A673 (cell line): ENCODE data around the gene ACAP1. TPM values are rescaled to one million over a fixed set of nuclear protein-coding genes. Genes with fewer than 3 reads are reported as not detected.

ENCODE experiments used
- BruUV-seq: library from RNA; stranded (reverse); fragments of 400-500 nt; replicated peaks from 2 replicates; lab custom pipeline; 2021; lab: Mats Ljungman, UMichigan
- CTCF ChIA-PET: fragments of 300-600 bp; sonication (Branson Sonifier 250); formaldehyde crosslinking; loops from one replicate; lab custom pipeline; 2022; ENCODE audit warnings: antibody characterized with exemption; lab: Charles Lee
- POLR2A ChIA-PET: fragments of 300-600 bp; sonication (Branson Sonifier 250); formaldehyde crosslinking; loops from one replicate; lab custom pipeline; 2022; ENCODE audit warnings: antibody characterized with exemption; ENCODE audit not compliant: low non-redundant PET; lab: Charles Lee
- DNase-seq: peaks from one replicate; pipeline ENCODE4 v3.0.0-alpha.2; 2015; ENCODE audit warnings: low spot score
- H3K27ac ChIP-seq: fragments of 200-600 bp; sonication (generic); 2 replicates; pipeline ENCODE4 v1.5.1; 2016; ENCODE audit warnings: mixed run types, low read depth, mild to moderate bottlenecking, mixed read lengths, antibody characterized with exemption, low read length; ENCODE audit not compliant: poor library complexity, severe bottlenecking
- H3K27me3 ChIP-seq: fragments of 200-600 bp; sonication (generic); replicated peaks from 2 replicates; pipeline ENCODE4 v1.6.1; 2017; ENCODE audit warnings: mixed run types, low read depth, mild to moderate bottlenecking, mixed read lengths, antibody characterized with exemption, low read length; ENCODE audit not compliant: insufficient read depth, poor library complexity
- H3K36me3 ChIP-seq: fragments of 200-600 bp; sonication (generic); 2 replicates; pipeline ENCODE4 v1.6.1; 2016; ENCODE audit warnings: mixed run types, mild to moderate bottlenecking, mixed read lengths, antibody characterized with exemption, low read length; ENCODE audit not compliant: insufficient read depth, poor library complexity, severe bottlenecking
- H3K4me1 ChIP-seq: fragments of 200-600 bp; sonication (generic); 2 replicates; pipeline ENCODE4 v1.6.1; 2017; ENCODE audit warnings: mixed run types, mild to moderate bottlenecking, mixed read lengths, antibody characterized with exemption, low read length; ENCODE audit not compliant: insufficient read depth, poor library complexity, severe bottlenecking
- H3K4me3 ChIP-seq: fragments of 200-600 bp; sonication (generic); 2 replicates; pipeline ENCODE4 v1.5.1; 2016; ENCODE audit warnings: low read depth, mixed run types, mild to moderate bottlenecking, mixed read lengths, low read length; ENCODE audit not compliant: poor library complexity, severe bottlenecking
- H3K9me3 ChIP-seq: fragments of 200-600 bp; sonication (generic); 2 replicates; pipeline ENCODE4 v1.6.1; 2016; ENCODE audit warnings: mixed run types, low read depth, mild to moderate bottlenecking, mixed read lengths, antibody characterized with exemption, low read length; ENCODE audit not compliant: poor library complexity, severe bottlenecking
- EZH2 ChIP-seq: fragments of 200-600 bp; sonication (generic); IDR thresholded peaks from 2 replicates; pipeline ENCODE4 v1.6.1; 2017; ENCODE audit warnings: borderline replicate concordance, low read depth, mild to moderate bottlenecking, mixed read lengths, antibody characterized with exemption, low read length; ENCODE audit not compliant: poor library complexity, severe bottlenecking
- intact Hi-C: fragments of 100-400 bp; cut with micrococcal nuclease; formaldehyde crosslinking; loops from one replicate; pipeline ENCODE4 v1.10.0; 2022; ENCODE audit not compliant: unreplicated experiment
- total RNA-seq: library from RNA; stranded (reverse); gene quantifications from 2 replicates; pipeline ENCODE4 v1.2.3, GENCODE V29; 2021
- TF ChIP-seq, protein P1 (sequence below): fragments of 300-800, 200-600 bp; sonication (generic); conservative IDR thresholded peaks from 2 replicates; pipeline ENCODE4 v1.5.1; 2017; ENCODE audit warnings: low read depth, mild to moderate bottlenecking, antibody characterized with exemption, low read length, moderate library complexity, mixed read lengths

ACAP1 gene
- total RNA-seq, 1 experiment from 2014 or later, result 1.1 TPM

DNA sequence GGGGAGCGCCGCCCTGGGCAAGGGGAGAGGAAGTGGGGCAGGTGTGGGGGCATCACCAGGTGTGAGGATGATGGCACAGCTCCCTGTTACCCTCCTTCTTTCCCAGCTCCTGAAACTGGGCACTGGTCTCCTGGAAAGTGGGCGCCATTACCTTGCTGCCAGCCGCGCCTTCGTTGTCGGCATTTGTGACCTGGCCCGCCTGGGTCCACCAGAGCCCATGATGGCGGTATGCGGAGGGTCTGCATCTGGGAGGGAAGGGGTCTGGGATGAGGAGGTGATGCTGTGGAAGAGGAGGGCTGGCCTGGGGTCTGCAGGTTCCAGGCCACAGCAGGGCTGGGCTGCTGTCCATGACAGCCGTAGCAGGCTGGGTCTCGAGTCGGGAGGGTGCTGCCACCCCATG, 5.5 kb downstream of the ACAP1 start:
- no peak for DNase-seq
- no TSS peak for BruUV-seq
- Histone ChIP-seq H3K4me1 (no peaks in the 10 kb centered on the region), H3K9me3 (no peaks in the 10 kb centered on the region), H3K36me3 (no peaks in the 10 kb centered on the region), H3K27ac (no peak overlapping the region), H3K4me3 (no peak overlapping the region), H3K27me3 (no peaks in the 10 kb centered on the region)
- ChIA-PET CTCF (no interaction called here), POLR2A (no interaction called here)
- intact Hi-C loops, result no loop called here
- no peak for TF ChIP-seq EZH2
- TF ChIP-seq, protein P1, sequence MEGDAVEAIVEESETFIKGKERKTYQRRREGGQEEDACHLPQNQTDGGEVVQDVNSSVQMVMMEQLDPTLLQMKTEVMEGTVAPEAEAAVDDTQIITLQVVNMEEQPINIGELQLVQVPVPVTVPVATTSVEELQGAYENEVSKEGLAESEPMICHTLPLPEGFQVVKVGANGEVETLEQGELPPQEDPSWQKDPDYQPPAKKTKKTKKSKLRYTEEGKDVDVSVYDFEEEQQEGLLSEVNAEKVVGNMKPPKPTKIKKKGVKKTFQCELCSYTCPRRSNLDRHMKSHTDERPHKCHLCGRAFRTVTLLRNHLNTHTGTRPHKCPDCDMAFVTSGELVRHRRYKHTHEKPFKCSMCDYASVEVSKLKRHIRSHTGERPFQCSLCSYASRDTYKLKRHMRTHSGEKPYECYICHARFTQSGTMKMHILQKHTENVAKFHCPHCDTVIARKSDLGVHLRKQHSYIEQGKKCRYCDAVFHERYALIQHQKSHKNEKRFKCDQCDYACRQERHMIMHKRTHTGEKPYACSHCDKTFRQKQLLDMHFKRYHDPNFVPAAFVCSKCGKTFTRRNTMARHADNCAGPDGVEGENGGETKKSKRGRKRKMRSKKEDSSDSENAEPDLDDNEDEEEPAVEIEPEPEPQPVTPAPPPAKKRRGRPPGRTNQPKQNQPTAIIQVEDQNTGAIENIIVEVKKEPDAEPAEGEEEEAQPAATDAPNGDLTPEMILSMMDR, result no peak

- Histone ChIP-seq H3K27me3 (no peaks in the 10 kb centered on the region), H3K4me1 (no peaks in the 10 kb centered on the region), H3K36me3 (no peaks in the 10 kb centered on the region), H3K4me3 (no peak overlapping the region), H3K9me3 (no peaks in the 10 kb centered on the region), H3K27ac (no peak overlapping the region)
- DNase-seq, result no peak
- ChIA-PET POLR2A (no interaction called here), CTCF (no interaction called here)
- no TSS peak for BruUV-seq
- no peak for TF ChIP-seq EZH2
- TF ChIP-seq, protein P1, result no peak
- intact Hi-C loops, result no loop called here
Observed at GRCh38 chr17:7343250-7343649, 6.9 kb downstream of the ACAP1 start.

DNA sequence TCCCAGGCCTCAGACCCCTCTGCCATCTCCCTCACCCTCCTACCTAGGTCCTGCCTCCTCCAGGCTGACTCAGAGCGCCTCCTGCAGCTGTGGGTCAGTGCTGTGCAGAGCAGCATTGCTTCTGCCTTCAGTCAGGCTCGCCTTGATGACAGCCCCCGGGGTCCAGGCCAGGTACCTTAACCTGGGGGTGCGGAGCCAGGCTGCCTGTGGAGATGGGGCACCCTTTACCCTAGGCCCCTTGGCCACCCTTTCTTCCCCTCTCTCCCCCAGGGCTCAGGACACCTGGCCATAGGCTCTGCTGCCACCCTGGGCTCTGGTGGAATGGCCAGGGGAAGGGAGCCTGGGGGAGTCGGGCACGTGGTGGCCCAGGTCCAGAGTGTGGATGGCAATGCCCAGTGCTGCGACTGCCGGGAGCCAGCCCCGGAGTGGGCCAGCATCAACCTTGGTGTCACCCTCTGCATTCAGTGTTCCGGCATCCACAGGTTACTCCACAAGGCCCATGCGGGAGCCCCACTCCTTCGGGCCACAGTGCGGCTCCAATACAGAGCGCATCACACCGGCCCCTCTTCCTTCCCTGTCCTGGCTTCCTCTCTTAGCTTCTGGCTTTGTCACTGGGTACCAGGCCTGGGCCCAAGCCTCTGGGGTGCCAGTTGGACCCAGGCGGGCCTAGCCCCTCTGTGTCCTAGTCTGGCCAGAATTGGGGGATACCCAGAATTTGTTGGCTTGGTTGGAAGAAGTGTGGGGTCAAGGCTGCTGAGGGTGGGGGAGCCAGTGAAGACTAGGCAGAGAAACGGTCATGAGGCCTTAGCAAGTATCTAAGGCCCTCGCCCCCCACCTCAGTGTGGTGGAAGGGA, 10.7 kb downstream of the ACAP1 start:
- peaks cover 24% of the 10 kb centered on the region for H3K4me1 ChIP-seq
- no peak overlapping the region for H3K27ac ChIP-seq
- no peaks in the 10 kb centered on the region for H3K36me3 ChIP-seq
- TF ChIP-seq, protein P1, result no peak
- no peak for TF ChIP-seq EZH2
- BruUV-seq, result no TSS peak
- no peak overlapping the region for H3K4me3 ChIP-seq
- no peaks in the 10 kb centered on the region for H3K27me3 ChIP-seq
- POLR2A ChIA-PET, result no interaction called here
- no peak for DNase-seq
- H3K9me3 ChIP-seq, result no peaks in the 10 kb centered on the region
- CTCF ChIA-PET, result no interaction called here
- intact Hi-C loops, result loop anchor here (1.0 to 5.0 kb wide), 3 partner anchors 50 to 300 kb away; no protein-coding TSS in a partner anchor
